GDM1 (cell line): ENCODE results near the gene SEMA3B.
"Not testable (repeated sequence)": the region's sequence is repeated elsewhere in the genome, so short reads cannot be mapped to it uniquely, and the experiment has no call there.

Experiments
- DNase-seq: peaks from one replicate; lab custom pipeline; 2025; lab: John Stamatoyannopoulos, UW

SEMA3B gene

DNA sequence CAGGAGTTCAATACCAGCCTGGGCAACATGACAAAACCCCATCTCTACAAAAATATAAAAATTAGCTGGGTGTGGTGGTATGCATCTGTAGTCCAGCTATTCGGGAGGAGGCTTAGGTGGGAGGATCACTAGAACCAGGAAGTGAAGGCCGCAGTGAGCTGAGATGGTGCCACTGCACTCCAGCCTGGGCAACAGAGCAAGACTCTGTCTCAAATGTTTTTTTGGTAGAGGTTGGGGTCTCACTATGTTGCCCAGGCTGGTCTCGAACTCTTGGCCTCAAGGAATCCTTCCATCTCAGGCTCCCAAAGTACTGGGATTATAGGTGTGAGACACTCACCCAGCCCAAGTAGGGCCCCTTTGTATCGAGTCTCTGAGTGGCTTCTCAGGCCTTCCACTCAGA is 25.1 kb downstream of the SEMA3B start:
- DNase-seq: no peak

DNA sequence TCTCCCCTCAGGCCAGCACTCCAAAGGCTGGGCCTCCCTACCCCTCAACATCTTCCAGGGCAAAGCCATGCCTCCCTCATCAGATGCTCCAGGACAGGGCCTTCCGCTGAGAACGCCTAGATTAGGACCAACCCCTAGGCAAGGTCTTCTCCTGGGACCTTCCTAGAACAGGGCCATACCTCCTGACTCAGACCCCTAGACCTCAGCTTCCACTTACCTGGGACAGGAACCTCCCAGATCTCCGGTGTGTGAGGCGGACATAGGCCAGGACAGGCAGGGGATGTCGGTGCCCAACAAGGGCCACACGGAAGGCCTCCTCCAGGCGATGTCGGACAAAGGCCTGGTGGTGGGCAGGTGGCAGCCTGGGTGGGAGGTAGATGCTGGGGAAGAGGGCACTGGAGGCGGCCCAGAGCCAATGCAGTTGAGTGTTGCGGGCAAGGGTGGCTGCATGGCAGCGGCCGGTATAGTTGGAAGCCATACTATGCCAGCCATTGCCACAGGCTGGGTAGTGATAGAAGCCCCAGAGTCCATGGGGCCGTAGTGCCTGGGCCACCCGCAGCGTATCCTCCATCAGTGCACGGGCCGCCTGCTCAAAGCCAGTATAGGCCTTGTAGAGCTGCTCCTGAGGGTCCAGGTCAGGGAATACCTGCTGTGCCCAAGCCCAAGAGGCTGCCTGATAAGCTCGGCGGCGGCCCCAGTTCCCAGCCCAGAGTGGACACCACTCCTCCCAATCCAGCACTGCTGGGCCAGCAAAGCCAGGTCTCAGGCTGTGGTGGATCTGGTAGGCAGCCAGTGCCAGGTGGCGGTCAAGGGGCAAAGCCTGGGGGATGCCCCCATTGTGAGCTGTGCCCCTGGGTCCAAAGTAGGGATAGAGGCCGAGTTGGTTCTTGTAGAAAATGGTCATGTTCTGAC is 25.8 kb downstream of the SEMA3B start:
- DNase-seq: no peak

DNA sequence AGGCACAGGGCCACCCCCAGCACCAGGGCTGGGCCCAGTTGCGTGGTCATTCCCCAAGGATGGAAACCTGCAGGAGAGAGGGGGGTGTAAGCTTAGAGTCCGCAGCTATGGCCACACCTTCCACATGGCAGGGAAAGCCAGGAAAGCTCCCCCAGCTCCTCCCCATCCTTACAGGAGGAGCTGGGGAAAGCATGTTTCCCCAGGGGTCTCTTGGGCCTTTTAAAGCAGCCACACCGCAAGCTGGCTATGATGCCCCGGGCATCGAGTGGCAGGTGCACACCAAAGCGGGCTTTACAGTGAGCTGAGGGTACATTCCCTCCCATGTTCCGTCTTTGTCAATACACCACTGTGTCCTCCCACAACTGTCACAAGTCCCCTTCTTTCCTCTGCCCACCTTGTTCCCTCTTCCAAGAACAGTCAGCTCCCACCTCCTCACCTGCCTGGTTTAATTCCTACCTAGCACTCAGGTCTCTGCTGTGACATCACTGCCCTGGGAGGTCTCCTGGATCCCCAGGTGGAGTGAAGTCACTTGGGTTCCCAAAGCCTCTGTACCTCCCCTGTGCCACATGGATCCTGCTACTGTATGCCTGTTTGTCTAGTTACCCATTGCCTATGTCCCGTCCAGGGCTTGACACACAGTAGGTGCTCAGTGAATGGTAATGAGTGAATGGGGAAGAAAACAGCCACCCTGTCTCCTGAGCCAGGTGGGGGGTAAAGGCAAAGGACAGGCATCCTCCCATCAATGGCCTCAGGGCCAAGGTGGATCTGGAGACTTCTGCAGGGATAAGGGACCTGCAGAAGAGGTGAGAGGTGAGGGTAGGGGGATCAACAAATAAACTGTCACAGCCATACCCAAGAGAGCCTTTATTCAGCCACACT is 26.8 kb downstream of the SEMA3B start:
- no peak for DNase-seq

DNA sequence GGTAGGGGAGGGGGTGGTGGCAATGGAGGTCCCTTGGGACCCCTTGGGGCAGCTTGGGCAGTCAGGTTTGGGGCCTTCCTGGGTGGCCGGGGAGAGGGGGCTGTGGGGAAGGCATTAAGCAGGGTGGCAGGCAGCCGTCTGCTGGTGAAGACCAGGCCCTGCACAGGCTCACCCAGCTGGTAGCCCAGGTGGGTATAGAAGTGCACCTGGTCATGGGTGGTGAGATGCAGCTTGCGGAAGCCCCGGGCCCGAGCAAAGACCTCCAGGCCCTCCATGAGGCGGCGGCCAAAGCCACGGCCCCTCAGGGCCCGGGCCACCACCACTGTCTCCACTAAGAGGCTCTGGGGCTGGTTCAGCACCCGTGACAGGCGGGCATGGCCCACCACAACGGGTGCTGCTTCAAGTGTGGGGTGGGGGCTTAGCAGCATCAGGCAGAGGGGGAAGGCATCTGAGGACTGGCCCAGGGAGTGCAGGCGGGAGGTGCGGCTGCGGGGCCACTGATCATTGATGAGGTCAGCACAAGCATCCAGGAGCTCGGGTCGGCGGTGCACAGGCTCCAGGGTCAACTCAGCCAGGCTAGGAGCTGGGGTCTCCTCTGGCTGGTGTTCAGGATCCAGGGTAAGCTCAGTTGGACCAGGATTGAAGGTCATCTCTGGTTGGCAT is 27.9 kb downstream of the SEMA3B start:
- DNase-seq: no peak

DNA sequence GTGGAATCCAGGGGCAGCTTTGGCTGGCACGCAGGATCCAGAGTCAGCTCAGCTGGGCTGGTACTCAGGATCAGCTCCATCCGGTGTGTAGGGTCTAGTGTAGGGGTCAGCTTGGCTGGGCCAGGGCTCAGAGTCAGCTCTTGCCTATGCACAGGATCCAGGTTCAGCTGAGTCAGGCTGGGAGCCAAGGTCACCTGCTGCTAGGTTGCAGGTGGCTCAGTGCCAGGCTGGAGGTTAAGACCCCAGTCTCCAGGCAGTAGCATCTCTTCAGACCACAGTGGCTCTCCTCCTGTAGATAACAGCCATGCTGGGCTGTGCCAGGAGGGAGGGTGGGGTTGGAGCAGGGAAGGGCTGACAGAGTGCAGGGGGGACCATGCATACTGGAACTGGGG is 28.4 kb downstream of the SEMA3B start:
- no peak for DNase-seq

DNA sequence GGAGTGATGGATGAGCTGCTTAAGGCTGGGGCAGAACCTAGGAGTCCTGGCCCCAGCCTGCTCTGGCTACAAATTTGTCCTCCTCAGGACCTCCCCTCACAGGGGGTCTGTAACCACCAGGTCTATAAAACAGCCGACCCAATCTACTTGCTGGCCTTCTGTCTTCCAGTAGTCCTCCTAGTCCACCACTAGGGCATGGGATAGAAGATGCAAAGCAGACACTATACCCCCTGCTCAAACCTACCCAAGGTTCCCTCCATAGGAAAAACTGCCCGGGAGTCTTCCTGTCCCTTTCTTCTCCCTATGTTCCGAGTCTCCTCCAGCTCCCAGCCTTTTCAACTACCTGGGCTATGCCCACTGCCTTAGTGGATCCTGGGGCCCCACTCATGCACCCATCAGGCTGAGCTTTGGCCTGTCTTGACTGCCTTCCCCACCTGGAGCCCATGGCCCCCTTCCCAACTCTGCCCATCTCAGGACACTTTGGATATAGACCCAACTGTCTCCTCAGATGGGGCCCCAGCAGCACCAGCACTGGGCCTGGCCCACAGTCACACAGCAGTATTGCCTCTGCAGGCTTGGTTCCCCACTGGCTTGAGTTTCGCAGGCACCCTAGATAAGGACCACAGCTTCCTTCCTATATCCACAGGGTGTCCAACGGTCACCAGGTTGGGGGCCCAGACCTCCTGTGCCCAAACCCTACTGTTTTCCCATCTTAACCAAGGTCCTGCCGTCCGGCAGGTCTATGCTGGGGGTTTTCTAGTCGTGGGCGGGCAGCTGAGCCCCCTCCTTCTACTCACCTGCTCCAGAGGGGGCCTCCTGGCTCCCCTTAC is 29.2 kb downstream of the SEMA3B start:
- DNase-seq: peak; percentile 21

DNA sequence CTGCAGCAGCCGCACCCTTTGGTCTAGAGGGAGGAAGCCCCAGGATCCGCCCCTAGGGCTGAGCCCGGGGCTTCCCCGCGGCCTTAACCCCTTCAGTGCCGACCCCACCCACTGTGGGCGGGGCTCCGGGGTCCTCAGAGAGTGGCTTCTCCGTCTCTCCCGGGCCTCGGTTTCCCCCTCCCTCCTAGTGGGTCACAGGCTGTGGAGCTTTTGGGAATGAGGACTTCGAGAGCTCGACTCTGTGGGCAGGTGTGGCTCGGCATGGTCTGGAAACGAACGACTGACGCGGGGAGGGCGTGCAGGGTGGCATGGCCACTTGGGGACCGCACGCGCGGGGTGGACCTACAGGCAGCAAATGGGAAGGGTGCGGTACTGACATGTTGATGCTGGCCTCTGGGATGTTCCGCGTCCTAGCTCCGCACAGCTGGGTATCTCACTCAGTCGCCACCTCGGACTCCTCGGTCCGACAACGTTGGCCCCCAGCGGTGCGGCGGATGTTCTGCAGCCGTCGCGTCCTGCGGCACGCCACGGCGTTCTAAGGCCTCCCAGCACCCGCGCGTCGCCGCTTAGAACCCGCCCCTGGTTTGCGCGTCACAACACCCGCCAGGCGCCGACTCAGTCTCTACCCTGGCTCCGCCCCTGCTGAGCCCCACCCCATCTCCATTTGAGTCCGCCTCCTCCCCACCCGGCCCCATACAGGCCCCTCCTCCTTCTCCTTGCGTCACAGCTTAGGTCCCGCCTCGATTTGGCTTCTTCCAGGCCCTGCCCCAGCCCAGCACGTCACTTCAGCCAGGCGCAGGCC is 30.1 kb downstream of the SEMA3B start, which contains the start of the genes HYAL3 and NAA80:
HYAL3 (minus strand) TSS at position 570 of the 802 bp plus-strand sequence. CDS start 3,803 bp downstream, outside the sequence.
NAA80 (minus strand) TSS at position 570 of the 802 bp plus-strand sequence. CDS start 1,942 bp downstream, outside the sequence.
- DNase-seq: peak; percentile 99

DNA sequence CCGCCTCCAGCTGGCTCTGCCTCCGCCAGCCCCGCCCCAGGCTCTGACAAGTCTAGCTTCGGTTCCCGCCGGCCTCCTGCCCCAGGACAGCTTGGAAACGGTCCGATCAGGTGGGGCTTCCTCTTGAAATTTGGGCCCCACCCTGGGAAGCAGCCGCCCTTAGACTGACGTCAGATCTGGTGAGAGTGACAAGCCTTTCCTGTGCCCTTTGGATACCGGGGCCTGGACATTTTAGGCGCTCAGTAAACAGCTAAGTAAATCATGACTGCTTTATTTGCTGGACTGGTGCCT is 30.6 kb downstream of the SEMA3B start:
- no peak for DNase-seq

DNA sequence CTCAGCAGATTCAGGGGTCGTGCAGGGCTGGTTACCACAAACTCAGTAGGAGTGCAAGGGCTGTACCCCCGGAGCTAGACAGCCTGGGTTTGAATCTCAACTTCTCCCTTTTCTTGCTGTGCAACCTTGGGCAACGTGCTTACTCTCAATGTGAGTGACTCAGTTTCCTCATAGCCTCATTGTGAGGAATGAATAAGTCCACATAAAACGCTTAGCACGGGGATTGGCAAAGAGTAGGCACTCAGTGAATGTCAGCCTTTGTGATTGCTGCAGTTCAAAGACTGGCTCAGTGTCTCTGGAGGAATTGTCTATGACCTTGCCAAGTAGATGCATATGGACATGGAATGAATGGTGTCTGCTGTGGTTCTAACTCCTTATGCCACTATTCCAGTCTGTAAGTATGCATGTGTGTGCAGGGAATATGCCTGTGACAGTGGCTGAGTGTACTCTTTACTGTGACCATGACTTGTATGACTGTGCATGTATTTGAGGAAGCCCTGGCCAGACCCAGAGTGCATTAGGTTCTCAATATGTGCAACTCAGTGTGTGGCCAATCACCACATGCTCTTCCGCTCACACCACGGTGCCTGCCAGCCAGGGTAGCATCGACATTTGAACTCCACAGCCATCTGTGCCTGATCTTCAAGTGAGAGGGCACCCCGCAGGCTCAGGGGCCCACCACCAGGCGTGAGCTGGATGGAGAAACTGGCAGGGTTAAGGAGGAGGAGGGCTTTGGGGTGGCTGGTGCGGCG is 31.2 kb downstream of the SEMA3B start:
- peak; percentile 49 for DNase-seq

DNA sequence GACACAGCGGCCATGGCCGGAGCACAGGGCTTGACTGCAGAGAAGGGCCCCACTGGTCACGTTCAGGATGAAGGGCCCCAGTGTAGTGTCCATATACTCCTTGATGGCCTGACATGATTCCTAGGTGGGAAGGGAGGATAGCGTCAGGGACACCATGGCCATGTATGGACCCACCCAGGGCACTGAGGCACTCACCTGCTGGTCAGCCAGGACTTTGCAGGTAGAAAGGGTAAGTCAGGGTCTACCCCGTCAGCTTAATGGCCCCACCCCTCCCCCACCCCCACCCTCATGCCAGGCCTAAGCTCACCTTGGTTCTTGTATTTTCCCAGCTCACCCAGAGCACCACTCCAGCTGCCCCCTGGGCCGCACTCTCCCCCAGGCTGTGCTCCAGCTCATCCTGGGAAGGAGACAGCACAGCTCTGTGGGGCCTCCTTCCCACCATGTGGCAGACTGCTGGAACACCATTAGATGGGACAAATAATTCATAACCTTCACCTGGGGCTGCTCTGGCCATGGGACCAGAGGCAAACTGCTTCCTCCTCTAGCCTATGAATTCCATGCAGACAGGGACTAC is 31.8 kb downstream of the SEMA3B start:
- no peak for DNase-seq

DNA sequence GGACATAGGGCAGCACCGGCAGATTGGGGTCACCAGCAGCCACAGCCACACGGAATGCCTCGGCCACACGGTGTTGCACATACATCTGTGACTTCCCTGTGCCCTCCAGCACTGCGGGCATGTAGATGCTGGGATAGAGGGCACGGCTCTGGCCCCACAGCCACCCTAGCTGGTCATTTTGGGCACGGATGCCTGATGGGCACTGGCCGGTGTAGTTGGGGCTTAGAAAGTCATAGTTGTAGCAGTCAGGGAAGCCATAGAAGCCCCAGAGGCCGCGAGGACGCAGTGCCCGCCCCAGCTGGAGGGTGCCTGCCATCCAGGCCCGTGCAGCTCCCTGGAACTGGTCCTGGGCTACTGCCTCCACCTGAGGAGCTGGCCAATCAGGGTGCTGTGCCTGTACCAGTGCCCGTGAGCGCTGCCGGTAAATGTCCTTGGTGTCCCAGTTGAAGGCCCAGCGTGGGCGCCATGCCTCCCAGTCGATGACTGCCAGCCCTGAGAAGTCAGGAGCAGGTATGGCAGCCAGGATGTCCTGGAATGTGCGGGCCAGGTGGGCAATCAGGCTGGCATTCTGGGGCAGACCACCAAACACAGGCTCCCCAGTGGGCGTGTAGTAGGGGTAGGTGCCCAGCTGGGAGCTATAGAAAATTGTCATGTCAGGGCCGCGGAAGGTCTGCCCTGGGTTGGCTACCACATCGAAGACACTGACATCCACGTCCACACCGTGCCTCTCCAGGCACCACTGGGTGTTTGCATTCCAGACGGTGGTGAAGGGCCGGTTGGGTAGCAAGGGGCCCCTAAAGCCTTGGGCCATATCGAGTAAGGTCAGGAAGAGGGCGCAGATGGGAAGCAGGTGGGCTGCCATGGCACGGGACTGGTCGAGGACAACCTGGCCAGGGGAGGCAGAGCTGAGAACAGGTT is 33.4 kb downstream of the SEMA3B start:
- DNase-seq: no peak

DNA sequence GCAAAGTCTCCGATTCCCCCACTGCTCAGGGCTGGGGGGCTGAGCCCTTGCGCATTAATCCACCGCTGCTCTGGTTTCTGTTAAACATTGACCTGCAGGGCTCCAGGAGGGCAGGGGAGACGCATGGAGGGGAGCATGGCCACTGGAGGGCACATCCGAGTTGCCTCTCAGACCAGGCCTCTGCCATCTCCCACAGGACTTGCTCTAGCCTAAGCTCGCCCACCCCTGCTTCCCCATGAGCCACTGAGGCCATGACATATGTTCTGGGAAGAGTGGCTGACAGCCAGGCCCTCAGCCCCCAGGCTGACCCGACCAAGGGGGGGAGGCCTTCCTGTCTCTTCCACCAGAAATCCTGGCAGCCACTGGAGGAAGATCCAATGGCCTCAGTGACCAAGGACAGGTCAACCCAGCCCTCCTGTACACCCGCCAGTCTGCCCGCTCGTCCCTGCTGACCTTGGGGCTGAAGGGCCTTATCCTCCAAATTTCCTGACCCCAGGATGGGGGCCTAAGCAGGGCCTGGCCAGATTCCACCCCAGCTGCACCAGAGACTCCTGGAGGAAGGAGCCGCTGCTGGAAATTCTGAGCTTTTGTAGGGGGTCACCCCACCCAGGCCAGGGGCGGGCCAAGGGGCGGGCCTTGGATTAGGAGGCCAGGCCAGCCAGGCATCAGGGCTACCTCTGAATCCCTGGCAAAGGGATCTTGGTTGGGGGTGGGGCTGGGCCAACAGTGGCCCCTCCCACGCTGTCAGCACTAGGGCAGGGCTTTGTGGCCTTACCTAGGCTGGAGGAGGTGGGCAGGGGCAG is 34.3 kb downstream of the SEMA3B start, which contains the start of gene HYAL1:
HYAL1 (minus strand) TSS at position 562 of the 803 bp plus-strand sequence. CDS start 618 bp downstream, outside the sequence.
- no peak for DNase-seq

DNA sequence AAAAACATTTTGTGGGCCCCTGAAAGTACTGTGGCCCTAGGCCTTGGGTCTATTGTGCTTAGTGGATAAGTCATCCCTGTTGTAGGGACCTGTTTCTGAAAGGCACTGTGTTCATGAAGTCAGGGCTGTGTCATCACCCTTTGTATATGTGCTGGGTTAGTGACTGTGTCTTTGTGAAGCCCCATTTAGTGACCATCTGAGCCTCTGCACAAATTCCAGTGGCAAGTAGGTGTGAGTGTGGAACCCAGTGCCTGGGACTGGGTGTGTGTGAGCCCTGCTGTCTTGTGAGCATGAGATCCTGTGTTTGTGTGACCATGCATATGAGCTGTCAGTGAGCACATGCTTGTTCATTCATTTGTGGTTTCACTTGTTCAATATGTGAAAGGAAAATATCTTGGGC is 35.7 kb downstream of the SEMA3B start:
- DNase-seq: no peak

DNA sequence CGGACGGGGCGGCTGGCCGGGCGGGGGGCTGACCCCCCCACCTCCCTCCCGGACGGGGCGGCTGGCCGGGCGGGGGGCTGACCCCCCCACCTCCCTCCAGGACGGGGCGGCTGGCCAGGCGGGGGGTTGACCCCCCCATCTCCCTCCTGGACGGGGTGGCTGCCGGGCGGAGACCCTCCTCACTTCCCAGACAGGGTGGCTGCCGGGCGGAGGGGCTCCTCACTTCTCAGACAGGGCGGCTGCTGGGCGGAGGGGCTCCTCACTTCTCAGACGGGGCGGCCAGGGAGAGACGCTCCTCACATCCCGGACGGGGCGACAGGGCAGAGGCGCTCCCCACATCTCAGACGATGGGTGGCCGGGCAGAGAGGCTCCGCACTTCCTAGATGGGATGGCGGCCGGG is 43.1 kb downstream of the SEMA3B start:
- not testable (repeated sequence) for DNase-seq

DNA sequence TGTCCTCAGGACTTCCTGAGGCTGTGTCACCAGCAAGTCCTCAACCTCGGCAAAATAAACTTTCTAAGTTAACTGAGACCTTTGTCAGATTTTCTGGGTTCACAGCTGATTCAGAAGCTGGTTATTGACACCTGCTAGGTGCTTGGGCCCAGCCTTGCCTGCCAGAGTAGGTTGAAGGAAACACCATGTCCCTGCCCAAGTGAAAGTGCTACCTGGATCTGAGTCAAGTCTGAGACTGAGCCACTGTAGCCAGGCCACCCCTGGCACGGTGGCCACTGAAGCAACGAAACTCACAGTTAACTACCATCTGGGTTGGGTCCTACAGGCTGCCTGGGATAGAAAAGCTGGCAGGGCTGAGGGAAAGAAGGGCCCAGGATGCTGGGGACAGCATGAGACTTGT is 45.4 kb downstream of the SEMA3B start:
- no peak for DNase-seq

DNA sequence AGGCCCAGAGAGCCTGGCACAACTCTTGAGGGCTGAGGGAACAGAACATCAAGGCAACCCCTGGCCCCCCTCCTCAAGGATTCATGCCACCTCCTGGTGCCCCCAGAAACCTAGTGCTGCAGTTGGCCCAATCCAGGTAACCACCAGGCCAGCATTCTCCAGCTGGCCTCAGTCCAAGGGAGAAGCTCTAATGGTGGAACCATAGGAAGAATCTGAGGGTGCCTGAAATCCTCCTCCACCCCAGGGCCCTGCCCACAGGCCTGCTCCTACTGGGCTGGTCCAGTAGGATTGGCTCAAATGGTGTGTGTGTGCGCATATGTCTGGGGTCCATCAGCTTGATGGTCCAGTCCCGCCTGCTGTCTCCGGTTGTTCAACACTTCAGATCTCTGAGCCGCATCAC is 45.9 kb downstream of the SEMA3B start:
- no peak for DNase-seq

DNA sequence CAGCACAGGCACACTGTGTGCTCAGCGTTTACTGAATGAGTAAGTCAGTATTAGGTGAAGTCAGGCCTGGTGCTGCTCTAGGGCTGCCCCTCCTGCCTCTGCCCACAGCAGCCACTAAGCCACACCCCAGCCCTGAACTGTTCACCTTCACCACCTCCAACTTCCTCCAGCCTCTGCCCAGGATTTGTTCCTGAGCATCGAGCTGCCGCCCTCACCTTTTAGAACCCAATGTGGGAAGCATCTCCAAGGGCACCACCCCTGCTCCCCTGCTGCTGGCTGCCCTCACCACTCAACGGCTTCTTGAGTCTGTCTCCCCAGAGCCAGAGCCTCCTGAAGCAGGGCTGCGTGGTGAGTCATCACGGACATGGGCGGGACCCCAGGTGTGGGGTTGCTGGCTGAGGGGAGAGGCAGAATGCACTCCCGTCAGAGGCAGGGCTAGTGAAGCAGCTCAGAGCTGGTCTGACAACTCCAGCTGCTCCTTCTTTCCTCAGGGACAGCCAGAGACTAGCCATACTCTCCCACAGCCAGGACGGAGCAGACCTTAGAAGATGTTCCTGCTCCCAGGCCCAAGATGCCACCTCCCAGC is 47.8 kb downstream of the SEMA3B start:
- no peak for DNase-seq
